C4-2B (cell line): ENCODE results near the gene RAP1A.

ENCODE experiments used
- H3K27ac ChIP-seq: fragments of 450-650 bp; 2 replicates; pipeline ENCODE4 v1.5.1; 2017
- CTCF ChIP-seq: fragments of 450-650 bp; conservative IDR thresholded peaks from 2 replicates; pipeline ENCODE4 v1.5.1; 2017; ENCODE audit warnings: mild to moderate bottlenecking
- ZFX ChIP-seq: fragments of 450-650 bp; IDR thresholded peaks from 2 replicates; pipeline ENCODE4 v1.6.1; 2017

The RAP1A gene

GRCh38 chr1:111635324-111636009, 15.9 kb downstream of the RAP1A start:
- TF ChIP-seq CTCF (no peak), ZFX (no peak)
- H3K27ac ChIP-seq: no peak overlapping the region

GRCh38 chr1:111638320-111638719, 18.7 kb downstream of the RAP1A start:
- no peak for TF ChIP-seq CTCF
- no peak for TF ChIP-seq ZFX
- H3K27ac ChIP-seq: no peak overlapping the region

- no peak for TF ChIP-seq ZFX
- TF ChIP-seq CTCF: no peak
- H3K27ac ChIP-seq: no peak overlapping the region
These were observed 20.1 kb downstream of the RAP1A start for GRCh38 chr1:111639602-111640198.

- peak overlapping the region; percentile 37 for H3K27ac ChIP-seq
- TF ChIP-seq CTCF: no peak
- TF ChIP-seq ZFX: no peak
These were observed 23.5 kb downstream of the RAP1A start for GRCh38 chr1:111643097-111643496.

GRCh38 chr1:111643696-111644095, 24.1 kb downstream of the RAP1A start:
- no peak overlapping the region for H3K27ac ChIP-seq
- TF ChIP-seq CTCF: no peak
- no peak for TF ChIP-seq ZFX

- H3K27ac ChIP-seq: no peak overlapping the region
- TF ChIP-seq CTCF: no peak
- no peak for TF ChIP-seq ZFX
These were observed 24.9 kb downstream of the RAP1A start for GRCh38 chr1:111644506-111644905.

GRCh38 chr1:111647736-111648135, 28.1 kb downstream of the RAP1A start:
- TF ChIP-seq ZFX (no peak), CTCF (no peak)
- H3K27ac ChIP-seq: no peak overlapping the region
